Ureter (tissue), 1 donor: ENCODE measurements around the gene SLC39A11. TPM values are rescaled to one million over a fixed set of nuclear protein-coding genes. Genes with fewer than 3 reads are reported as not detected.

Experiments used
- DNase-seq: peaks from one replicate; pipeline ENCODE4 v3.0.0-alpha.2; 2020; ENCODE audit warnings: low spot score
- total RNA-seq: library from RNA; stranded (reverse); gene quantifications from one replicate; pipeline ENCODE4 v1.2.4, GENCODE V29; 2023
- donor health status: DM: yes; HTN: yes; CAD: no.

SLC39A11 gene
- total RNA-seq, 1 donor from 2014 or later = 60.3 TPM

GRCh38 chr17:72870367-72870985 lies 222.0 kb downstream of the SLC39A11 start:
- no peak for DNase-seq

GRCh38 chr17:72869630-72870029 lies 222.9 kb downstream of the SLC39A11 start:
- DNase-seq = no peak

- DNase-seq = no peak
These were observed 226.5 kb downstream of the SLC39A11 start for GRCh38 chr17:72865954-72866353.

- no peak for DNase-seq
These were observed 228.8 kb downstream of the SLC39A11 start for GRCh38 chr17:72863526-72864211.

- no peak for DNase-seq
These were observed 230.1 kb downstream of the SLC39A11 start for GRCh38 chr17:72862276-72862999.

- DNase-seq = no peak
These were observed 230.7 kb downstream of the SLC39A11 start for GRCh38 chr17:72861811-72862210.

- DNase-seq = no peak
These were observed 231.7 kb downstream of the SLC39A11 start for GRCh38 chr17:72860778-72861177.

GRCh38 chr17:72858826-72859495 lies 233.5 kb downstream of the SLC39A11 start:
- no peak for DNase-seq

- DNase-seq = no peak
These were observed 238.8 kb downstream of the SLC39A11 start for GRCh38 chr17:72853440-72854415.

- DNase-seq = no peak
These were observed 240.1 kb downstream of the SLC39A11 start for GRCh38 chr17:72852277-72852938.

- no peak for DNase-seq
These were observed 241.9 kb downstream of the SLC39A11 start for GRCh38 chr17:72850410-72851118.

- DNase-seq = no peak
These were observed 246.1 kb downstream of the SLC39A11 start for GRCh38 chr17:72846399-72846798.

GRCh38 chr17:72843591-72843990 lies 248.9 kb downstream of the SLC39A11 start:
- DNase-seq = no peak

- DNase-seq = no peak
These were observed 252.5 kb downstream of the SLC39A11 start for GRCh38 chr17:72840019-72840418.

- DNase-seq = no peak
These were observed 253.3 kb downstream of the SLC39A11 start for GRCh38 chr17:72839131-72839725.

GRCh38 chr17:72838581-72838980 lies 253.9 kb downstream of the SLC39A11 start:
- DNase-seq = no peak

GRCh38 chr17:72838068-72838467 lies 254.4 kb downstream of the SLC39A11 start:
- no peak for DNase-seq

- no peak for DNase-seq
These were observed 255.2 kb downstream of the SLC39A11 start for GRCh38 chr17:72837335-72837734.

GRCh38 chr17:72833128-72833765 lies 259.2 kb downstream of the SLC39A11 start:
- DNase-seq = no peak
